Stomach smooth muscle (tissue), 2 donors: ENCODE data around the gene NAXD.
"Not testable (repeated sequence)": the region's sequence is repeated elsewhere in the genome, so short reads cannot be mapped to it uniquely, and the experiment has no call there.

Experiments used
- H3K27ac ChIP-seq: one replicate; pipeline ENCODE4 v1.7.0; 2013; ENCODE audit warnings: mild to moderate bottlenecking, low read length, inconsistent platforms
- H3K27me3 ChIP-seq, 2 donors: one replicate each; pipeline ENCODE4 v1.7.0; 2013; ENCODE audit warnings: low read length in 2 of 2; ENCODE audit not compliant: insufficient read depth in 2 of 2, control insufficient read depth in 1 of 2
- H3K36me3 ChIP-seq, 2 donors: one replicate each; pipeline ENCODE4 v1.7.0; 2013; ENCODE audit warnings: low read length in 2 of 2; ENCODE audit not compliant: control insufficient read depth in 2 of 2, insufficient read depth in 2 of 2
- H3K4me1 ChIP-seq: one replicate; pipeline ENCODE4 v1.7.0; 2013; ENCODE audit warnings: low read length; ENCODE audit not compliant: control insufficient read depth, insufficient read depth
- H3K4me3 ChIP-seq, 2 donors: one replicate each; pipeline ENCODE4 v1.7.0; 2013; ENCODE audit warnings: low read length in 2 of 2
- H3K9ac ChIP-seq, 2 donors: one replicate each; pipeline ENCODE4 v1.7.0; 2013; ENCODE audit warnings: low read length in 2 of 2, mild to moderate bottlenecking in 1 of 2
- H3K9me3 ChIP-seq, 2 donors: one replicate each; pipeline ENCODE4 v1.7.0; 2013; ENCODE audit warnings: low read length in 2 of 2; ENCODE audit not compliant: control insufficient read depth in 2 of 2
- donor health status: healthy.
- donor health status: Pancreatic carcinoma.

Gene NAXD

DNA sequence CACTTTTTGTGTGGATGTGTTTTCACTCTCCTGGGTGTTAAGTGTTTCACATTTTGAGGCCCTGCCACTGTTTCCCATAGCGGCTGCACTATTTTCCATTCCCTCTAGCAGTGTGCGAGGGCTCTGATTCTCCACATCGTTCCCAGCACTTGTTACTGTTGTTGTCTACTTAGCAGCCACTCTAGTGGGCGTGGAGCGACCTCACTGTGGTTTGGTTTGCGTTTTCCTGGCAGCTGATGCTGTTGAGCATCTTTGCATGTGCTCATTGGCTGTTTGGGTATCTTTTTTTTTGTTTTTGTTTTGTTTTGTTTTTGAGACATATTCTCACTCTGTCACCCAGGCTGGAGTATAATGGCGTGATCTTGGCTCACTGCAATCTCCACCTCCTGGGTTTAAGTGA is 14.4 kb downstream of the NAXD start:
- Histone ChIP-seq H3K27me3 (no peaks in the 10 kb centered on the region), H3K27ac (peak overlapping the region; percentile 89), H3K9me3 (no peaks in the 10 kb centered on the region), H3K36me3 (peaks cover 12 to 27% of the 10 kb centered on the region in 2 donors), H3K4me1 (peaks cover 61% of the 10 kb centered on the region), H3K4me3 (no peak overlapping the region), H3K9ac (no peak overlapping the region)

DNA sequence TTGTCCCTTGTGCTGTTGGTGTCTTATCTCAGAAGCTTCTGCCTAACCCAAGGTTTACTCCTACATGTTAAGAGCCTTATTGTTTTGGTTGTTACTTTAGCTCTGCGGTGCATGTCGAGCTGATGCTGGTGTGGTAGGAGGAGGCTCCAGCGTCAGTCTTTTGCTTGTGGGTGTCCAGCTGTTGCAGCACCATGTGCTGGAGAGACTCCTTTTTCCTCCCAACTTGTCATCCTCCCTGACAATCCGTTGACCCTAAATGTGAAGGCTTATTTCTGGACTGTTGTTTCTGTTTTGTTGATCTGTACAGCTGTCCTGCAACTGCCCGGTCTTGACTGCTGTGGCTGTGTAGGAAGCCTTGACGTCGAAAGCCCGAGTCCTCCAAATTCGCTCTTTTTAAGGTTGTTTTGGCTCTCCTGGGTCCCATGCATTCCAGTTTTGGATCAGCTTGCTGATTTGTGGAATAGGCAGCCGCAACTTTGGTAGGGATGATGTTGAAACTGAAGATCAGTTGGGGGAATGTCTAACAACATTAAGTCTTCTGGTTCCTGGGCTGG is 15.3 kb downstream of the NAXD start:
- H3K9me3 ChIP-seq = no peaks in the 10 kb centered on the region
- peaks cover 54% of the 10 kb centered on the region for H3K4me1 ChIP-seq
- H3K27me3 ChIP-seq = no peaks in the 10 kb centered on the region
- H3K36me3 ChIP-seq = peaks cover 17 to 29% of the 10 kb centered on the region in 2 donors
- peak overlapping the region; percentile 89 for H3K27ac ChIP-seq
- H3K9ac ChIP-seq = no peak overlapping the region
- peak overlapping the region; percentile 22 to 27 for H3K4me3 ChIP-seq

DNA sequence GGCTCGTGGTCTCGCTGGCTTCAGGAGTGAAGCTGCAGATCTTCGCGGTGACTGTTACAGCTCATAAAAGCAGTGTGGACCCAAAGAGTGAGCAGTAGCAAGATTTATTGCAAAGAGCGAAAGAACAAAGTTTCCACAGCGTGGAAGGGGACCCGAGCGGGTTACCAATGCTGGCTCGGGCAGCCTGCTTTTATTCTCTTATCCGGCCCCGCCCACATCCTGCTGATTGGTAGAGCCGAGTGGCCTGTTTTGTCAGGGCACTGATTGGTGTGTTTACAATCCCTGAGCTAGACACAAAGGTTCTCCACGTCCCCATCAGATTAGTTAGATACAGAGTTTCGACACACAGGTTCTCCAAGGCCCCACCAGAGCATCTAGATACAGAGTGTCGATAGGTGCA is 16.9 kb downstream of the NAXD start:
- H3K4me1 ChIP-seq = peaks cover 52% of the 10 kb centered on the region
- H3K27me3 ChIP-seq, H3K4me3 ChIP-seq, H3K9me3 ChIP-seq, H3K9ac ChIP-seq, H3K27ac ChIP-seq: not testable (repeated sequence)
- peaks cover 31 to 42% of the 10 kb centered on the region in 2 donors for H3K36me3 ChIP-seq

DNA sequence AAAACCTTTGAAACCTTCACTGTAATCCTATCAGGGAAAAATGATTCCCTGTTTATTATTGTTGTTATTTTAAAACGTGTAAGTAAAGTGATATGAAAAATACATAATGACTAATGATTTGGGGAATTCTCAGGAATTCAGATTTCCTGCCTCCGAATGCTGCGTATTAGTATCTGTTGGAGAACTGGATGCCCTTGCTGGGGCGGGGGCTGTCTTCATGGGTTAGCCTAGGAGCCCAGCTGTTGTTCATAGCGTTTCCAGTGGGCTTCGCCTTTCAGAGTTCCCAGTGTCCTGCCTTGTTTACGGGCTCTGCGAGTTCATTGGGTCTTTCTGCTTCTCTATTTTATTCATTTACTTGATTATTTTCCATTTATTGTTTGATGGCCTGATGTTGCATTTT is 18.4 kb downstream of the NAXD start:
- Histone ChIP-seq H3K4me3 (no peak overlapping the region), H3K9ac (no peak overlapping the region), H3K27ac (no peak overlapping the region), H3K27me3 (no peaks in the 10 kb centered on the region), H3K4me1 (peaks cover 37% of the 10 kb centered on the region), H3K9me3 (no peaks in the 10 kb centered on the region), H3K36me3 (peaks cover 41 to 49% of the 10 kb centered on the region in 2 donors)

DNA sequence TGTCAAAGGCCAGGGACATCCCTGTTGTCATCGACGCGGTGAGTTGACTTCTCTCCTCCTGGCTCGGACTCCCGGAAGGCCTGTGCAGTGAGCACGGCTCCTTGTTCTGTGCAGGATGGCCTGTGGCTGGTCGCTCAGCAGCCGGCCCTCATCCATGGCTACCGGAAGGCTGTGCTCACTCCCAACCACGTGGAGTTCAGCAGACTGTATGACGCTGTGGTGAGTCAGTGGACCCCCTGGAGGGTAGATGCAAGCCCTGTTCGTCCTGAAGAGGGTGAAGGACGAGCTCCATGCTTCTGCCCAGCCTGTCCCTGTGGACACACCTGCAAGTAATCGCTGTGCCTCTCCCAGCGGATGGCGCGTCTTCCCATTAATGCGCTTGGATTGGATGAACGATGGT is 19.2 kb downstream of the NAXD start:
- Histone ChIP-seq H3K9me3 (no peaks in the 10 kb centered on the region), H3K27me3 (no peaks in the 10 kb centered on the region), H3K4me1 (peaks cover 29% of the 10 kb centered on the region), H3K9ac (no peak overlapping the region), H3K27ac (no peak overlapping the region), H3K4me3 (no peak overlapping the region), H3K36me3 (peaks cover 48 to 53% of the 10 kb centered on the region in 2 donors)

DNA sequence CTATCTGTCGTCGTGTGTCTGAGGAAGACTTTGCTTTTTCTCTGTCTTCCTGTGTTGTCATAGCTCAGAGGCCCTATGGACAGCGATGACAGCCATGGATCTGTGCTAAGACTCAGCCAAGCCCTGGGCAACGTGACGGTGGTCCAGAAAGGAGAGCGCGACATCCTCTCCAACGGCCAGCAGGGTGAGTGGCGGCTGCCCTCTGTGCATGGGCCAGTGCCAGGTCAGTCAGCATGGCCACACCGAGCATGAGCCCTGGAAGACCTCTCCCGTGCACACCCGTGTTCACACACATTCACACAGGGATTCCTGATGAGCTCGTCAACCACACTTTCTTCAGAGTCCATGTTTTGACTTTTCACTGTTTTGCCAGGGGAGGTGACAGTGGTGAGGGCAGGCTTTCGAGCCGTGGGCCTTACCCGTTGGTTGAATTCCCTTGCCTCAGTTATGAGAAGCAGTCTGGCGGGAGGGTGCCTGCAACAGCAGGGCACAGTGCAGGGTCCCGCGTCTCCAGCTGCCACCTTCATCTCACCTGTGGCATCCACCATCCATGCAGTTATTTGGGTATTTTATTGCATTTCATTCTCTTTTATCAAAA is 20.2 kb downstream of the NAXD start:
- Histone ChIP-seq H3K9ac (no peak overlapping the region), H3K27ac (no peak overlapping the region), H3K36me3 (peaks cover 56 to 57% of the 10 kb centered on the region in 2 donors), H3K4me3 (no peak overlapping the region), H3K9me3 (no peaks in the 10 kb centered on the region), H3K4me1 (peaks cover 21% of the 10 kb centered on the region), H3K27me3 (no peaks in the 10 kb centered on the region)

DNA sequence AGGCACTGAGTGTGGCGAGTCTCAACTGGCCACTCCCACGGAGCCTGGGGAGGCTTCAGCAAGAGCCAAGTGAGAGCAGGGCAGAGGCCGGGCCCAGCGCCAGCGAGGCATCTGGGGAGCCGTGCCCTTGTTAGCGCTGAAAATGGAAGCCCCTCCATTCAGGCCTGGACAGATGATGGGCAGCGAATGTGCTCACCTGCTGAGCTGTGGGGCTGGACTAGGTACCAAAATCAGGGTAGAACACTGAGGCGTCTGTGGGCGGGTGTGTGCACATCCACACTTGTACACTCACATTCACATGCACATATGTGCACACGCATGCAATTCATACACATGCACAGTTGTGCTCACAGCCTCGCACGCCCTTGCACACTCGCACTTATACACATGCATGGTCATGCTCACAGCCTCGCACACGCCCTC is 20.7 kb downstream of the NAXD start:
- Histone ChIP-seq H3K9me3 (no peaks in the 10 kb centered on the region), H3K36me3 (peaks cover 56 to 57% of the 10 kb centered on the region in 2 donors), H3K9ac (no peak overlapping the region), H3K4me3 (no peak overlapping the region), H3K27ac (no peak overlapping the region), H3K27me3 (no peaks in the 10 kb centered on the region), H3K4me1 (peaks cover 21% of the 10 kb centered on the region)

DNA sequence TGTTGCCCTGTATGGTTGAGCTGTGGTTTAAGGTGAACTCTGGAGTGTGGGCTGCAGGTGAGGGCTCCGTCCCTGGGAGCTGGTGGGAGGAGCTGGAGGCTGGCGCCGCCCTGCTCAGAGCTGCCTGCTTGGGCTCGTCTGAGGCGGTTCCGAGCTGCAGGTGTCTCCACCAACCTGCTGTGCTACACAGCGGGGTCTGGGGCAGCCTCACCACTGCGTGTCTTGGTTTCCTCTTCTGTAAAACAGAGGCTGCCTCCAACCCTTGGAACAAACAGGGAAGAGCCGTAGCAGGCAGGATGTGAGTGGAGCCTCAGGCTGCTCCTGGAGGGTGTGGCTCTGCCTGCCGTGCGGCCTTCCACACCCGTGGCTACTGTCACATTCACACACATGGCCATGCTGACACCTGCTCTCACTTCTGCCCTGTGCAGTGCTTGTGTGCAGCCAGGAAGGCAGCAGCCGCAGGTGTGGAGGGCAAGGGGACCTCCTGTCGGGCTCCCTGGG is 21.4 kb downstream of the NAXD start:
- Histone ChIP-seq H3K9me3 (no peaks in the 10 kb centered on the region), H3K4me1 (peaks cover 21% of the 10 kb centered on the region), H3K9ac (no peak overlapping the region), H3K4me3 (no peak overlapping the region), H3K27ac (no peak overlapping the region), H3K36me3 (peaks cover 58 to 61% of the 10 kb centered on the region in 2 donors), H3K27me3 (no peaks in the 10 kb centered on the region)

DNA sequence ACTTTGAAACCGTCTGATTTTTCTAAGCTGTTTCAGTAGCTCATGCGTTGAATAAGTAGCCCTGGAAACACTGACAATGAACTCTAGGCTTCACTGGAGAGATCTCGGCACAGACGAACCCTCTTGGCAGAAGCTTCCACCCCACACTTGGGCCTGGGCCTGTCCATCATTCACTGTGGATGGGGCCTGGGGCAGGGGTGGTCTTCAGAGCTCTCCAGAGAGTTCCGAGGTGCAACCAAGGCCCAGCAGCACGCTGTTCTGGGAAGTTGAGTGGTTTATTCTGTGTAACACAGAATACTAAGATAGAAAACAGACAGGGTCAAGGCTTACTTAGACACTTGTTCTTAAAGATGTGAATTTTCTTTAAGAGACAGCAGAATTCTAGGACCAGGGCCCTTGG is 21.9 kb downstream of the NAXD start:
- Histone ChIP-seq H3K27me3 (no peaks in the 10 kb centered on the region), H3K4me3 (no peak overlapping the region), H3K9me3 (no peaks in the 10 kb centered on the region), H3K27ac (no peak overlapping the region), H3K36me3 (peaks cover 58 to 62% of the 10 kb centered on the region in 2 donors), H3K9ac (no peak overlapping the region), H3K4me1 (peaks cover 20% of the 10 kb centered on the region)

DNA sequence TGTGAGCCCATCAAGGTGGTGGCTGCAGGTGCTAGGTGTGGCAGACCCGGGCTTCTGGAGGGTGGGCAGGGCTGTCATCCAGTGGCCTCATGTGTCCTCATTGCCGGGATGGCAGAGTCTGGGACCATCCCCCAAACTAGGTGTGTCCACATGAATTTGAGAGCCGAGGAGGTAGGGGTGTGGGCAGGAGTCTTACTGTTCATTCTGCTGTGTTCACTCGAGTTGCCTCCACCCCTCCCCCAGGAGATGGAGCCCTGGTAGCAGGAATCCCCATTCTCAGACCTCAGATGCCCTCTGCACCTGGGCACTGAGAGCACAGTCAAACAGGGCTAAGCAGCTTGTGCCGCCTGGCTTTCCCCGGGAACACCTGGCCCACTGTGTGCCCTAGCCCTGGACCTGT is 22.4 kb downstream of the NAXD start:
- Histone ChIP-seq H3K36me3 (peaks cover 63 to 65% of the 10 kb centered on the region in 2 donors), H3K27ac (no peak overlapping the region), H3K27me3 (no peaks in the 10 kb centered on the region), H3K4me3 (no peak overlapping the region), H3K9me3 (no peaks in the 10 kb centered on the region), H3K9ac (no peak overlapping the region), H3K4me1 (peaks cover 20% of the 10 kb centered on the region)

DNA sequence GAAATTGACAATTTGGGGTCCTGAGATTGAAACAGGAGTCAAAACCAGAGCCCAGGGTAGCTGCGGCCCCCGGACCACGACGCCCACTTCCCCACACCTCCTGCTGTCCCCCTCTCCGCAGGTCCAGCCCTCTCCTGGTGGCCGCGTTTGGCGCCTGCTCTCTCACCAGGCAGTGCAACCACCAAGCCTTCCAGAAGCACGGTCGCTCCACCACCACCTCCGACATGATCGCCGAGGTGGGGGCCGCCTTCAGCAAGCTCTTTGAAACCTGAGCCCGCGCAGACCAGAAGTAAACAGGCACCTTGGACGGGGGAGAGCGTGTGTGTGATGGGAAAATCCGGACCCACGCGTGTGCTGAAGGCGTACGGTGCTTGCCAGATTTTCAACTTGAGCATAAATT is 22.9 kb downstream of the NAXD start:
- Histone ChIP-seq H3K27me3 (no peaks in the 10 kb centered on the region), H3K9ac (no peak overlapping the region), H3K36me3 (peaks cover 68 to 69% of the 10 kb centered on the region in 2 donors), H3K27ac (no peak overlapping the region), H3K4me1 (peaks cover 20% of the 10 kb centered on the region), H3K4me3 (no peak overlapping the region), H3K9me3 (no peaks in the 10 kb centered on the region)
